Tibial artery (tissue), 4 donors: ENCODE results near the gene DUSP28.

Experiments
- DNase-seq, 2 donors: peaks; one replicate each; pipeline ENCODE4 v3.0.0-alpha.2; 2019
- H3K27ac ChIP-seq, 2 donors: fragments of 200-600 bp; sonication (generic) in 1 of 2; 1 replicate in 1 of 2; 2 replicates in 1 of 2; pipeline ENCODE4 v1.5.1; 2018 to 2019; ENCODE audit warnings: mild to moderate bottlenecking in 1 of 2
- H3K27me3 ChIP-seq, 2 donors: fragments of 200-600 bp; sonication (generic) in 1 of 2; one replicate each; pipeline versions ENCODE4 v1.5.1 to v1.6.0; 2016 to 2019
- H3K36me3 ChIP-seq, 3 donors: fragments of 200-600 bp; sonication (generic) in 2 of 3; one replicate each; pipeline ENCODE4 v1.5.1; 2016 to 2019; ENCODE audit warnings: mild to moderate bottlenecking in 2 of 3
- H3K4me1 ChIP-seq, 4 donors: fragments of 200-600 bp; sonication (generic) in 2 of 4; 1 replicate in 3 of 4; 2 replicates in 1 of 4; pipeline ENCODE4 v1.5.1; 2016 to 2019
- H3K4me3 ChIP-seq, 2 donors: fragments of 200-600 bp; sonication (generic) in 1 of 2; 1 replicate in 1 of 2; 2 replicates in 1 of 2; pipeline ENCODE4 v1.5.1; 2018 to 2019; ENCODE audit warnings: mild to moderate bottlenecking in 2 of 2
- H3K9me3 ChIP-seq, 3 donors: fragments of 200-600 bp; sonication (generic) in 1 of 3; one replicate each; pipeline ENCODE4 v1.5.1; 2016 to 2019
- intact Hi-C: fragments of 100-400 bp; cut with DNase I; formaldehyde crosslinking; loops from one replicate; pipeline ENCODE4 v1.15.0; 2023; ENCODE audit warnings: low total_unique reads
- TF ChIP-seq, protein P1 (sequence below), 2 experiments: fragments of 200-600 bp in 1 of 2; fragments of 450-650 bp in 1 of 2; IDR thresholded peaks; one replicate each; pipeline ENCODE4 v1.5.1; 2017 to 2019; ENCODE audit warnings: antibody characterized with exemption in 2 of 2, mild to moderate bottlenecking in 1 of 2, moderate library complexity in 1 of 2

DUSP28 gene

DNA sequence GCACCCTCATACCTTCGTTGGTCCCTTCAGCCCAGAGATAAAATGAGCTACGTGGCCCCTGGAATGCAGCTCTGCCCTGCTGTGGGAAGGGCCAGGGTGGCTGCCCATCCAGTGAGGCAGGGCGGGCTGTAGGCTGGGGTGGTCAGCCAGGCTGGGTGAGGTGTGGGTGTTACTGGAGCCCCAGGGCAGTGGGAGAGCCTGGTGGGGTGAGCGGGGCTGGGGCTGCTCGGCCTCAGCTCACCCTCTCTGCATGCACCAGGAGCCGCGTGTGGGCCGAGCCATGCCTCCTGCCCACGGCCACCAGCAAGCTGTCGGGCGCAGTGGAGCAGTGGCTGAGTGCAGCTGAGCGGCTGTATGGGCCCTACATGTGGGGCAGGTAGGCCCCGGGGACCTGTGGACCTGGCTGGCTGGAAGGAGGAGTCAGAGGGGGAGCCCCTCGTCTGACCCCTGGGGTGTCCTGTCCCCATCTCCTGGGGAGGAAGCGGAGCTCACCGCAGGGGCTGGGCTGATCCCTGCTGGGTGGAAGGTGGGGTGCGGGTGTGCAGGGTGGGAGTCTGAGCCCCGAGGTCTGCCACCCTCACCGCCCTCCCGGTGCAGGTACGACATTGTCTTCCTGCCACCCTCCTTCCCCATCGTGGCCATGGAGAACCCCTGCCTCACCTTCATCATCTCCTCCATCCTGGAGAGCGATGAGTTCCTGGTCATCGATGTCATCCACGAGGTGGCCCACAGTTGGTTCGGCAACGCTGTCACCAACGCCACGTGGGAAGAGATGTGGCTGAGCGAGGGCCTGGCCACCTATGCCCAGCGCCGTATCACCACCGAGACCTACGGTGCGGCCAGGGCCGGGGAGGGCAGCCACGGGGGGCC, 13.6 kb downstream of the DUSP28 start:
- intact Hi-C loops = no loop called here

GRCh38 chr2:240574386-240575100, 14.4 kb downstream of the DUSP28 start:
- TF ChIP-seq, protein P1, sequence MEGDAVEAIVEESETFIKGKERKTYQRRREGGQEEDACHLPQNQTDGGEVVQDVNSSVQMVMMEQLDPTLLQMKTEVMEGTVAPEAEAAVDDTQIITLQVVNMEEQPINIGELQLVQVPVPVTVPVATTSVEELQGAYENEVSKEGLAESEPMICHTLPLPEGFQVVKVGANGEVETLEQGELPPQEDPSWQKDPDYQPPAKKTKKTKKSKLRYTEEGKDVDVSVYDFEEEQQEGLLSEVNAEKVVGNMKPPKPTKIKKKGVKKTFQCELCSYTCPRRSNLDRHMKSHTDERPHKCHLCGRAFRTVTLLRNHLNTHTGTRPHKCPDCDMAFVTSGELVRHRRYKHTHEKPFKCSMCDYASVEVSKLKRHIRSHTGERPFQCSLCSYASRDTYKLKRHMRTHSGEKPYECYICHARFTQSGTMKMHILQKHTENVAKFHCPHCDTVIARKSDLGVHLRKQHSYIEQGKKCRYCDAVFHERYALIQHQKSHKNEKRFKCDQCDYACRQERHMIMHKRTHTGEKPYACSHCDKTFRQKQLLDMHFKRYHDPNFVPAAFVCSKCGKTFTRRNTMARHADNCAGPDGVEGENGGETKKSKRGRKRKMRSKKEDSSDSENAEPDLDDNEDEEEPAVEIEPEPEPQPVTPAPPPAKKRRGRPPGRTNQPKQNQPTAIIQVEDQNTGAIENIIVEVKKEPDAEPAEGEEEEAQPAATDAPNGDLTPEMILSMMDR (IDR thresholded peaks at IDR 0.05) = no peak
- H3K27ac ChIP-seq = no peak overlapping the region
- H3K4me3 ChIP-seq = no peak overlapping the region
- no peaks in the 10 kb centered on the region for H3K9me3 ChIP-seq
- H3K27me3 ChIP-seq = no peaks in the 10 kb centered on the region
- peaks cover 21 to 85% (median 54%) of the 10 kb centered on the region in 3 donors for H3K36me3 ChIP-seq
- intact Hi-C loops = no loop called here
- H3K4me1 ChIP-seq = peaks cover 0 to 31% (median 20%) of the 10 kb centered on the region in 4 donors
- DNase-seq = no peak

More for the DNA sequence above, 13.6 kb downstream of the DUSP28 start:
- TF ChIP-seq, protein P1 (IDR thresholded peaks at IDR 0.05) = no peak
- H3K4me1 ChIP-seq = peaks cover 0 to 32% (median 21%) of the 10 kb centered on the region in 4 donors
- no peak for DNase-seq
- no peak overlapping the region for H3K27ac ChIP-seq
- no peaks in the 10 kb centered on the region for H3K9me3 ChIP-seq
- no peak overlapping the region for H3K4me3 ChIP-seq
- peaks cover 21 to 78% (median 54%) of the 10 kb centered on the region in 3 donors for H3K36me3 ChIP-seq
- no peaks in the 10 kb centered on the region for H3K27me3 ChIP-seq

DNA sequence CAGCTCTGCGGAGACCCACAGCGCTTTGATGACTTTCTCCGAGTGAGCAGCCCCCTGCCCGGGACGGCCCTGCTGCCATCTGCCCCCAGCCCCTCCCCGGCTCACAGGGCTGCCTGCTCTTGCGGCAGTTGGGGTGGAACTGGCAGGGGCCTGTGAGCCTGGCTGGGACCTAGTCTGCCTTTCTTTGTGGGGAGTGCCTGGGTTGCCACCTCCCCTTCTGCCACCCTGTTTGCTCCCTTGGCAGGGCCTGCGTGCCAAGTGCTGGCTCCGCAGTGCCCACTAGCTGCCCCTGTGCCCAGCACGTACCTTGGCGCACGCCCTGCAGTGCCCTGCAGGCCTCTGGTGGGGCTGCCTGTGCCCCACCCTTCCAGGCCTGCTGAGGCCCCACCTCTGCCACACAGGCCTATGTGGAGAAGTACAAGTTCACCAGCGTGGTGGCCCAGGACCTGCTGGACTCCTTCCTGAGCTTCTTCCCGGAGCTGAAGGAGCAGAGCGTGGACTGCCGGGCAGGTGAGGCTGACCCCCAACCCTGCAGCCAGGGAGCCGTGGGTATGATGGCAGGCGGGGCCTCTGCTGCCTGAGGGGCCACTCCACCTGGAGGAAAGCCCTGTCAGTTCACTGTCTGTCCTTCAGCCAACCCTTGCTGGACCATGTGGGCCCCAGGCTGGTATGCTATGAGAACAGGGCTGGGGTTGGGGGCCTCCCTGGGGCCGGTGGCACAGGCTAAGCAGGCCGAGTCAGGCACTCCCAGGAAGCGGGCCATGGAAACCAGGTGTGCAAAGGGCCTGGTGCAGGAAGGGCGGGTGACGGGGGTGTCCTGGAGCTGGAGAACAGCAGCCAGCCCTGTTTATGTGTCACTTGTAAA, 15.2 kb downstream of the DUSP28 start:
- intact Hi-C loops = no loop called here
- DNase-seq = no peak
- Histone ChIP-seq H3K27ac (no peak overlapping the region), H3K9me3 (no peaks in the 10 kb centered on the region), H3K4me1 (peaks cover 0 to 30% (median 18%) of the 10 kb centered on the region in 4 donors), H3K36me3 (peaks cover 21 to 85% (median 54%) of the 10 kb centered on the region in 3 donors), H3K27me3 (no peaks in the 10 kb centered on the region), H3K4me3 (no peak overlapping the region)
- TF ChIP-seq, protein P1 (IDR thresholded peaks at IDR 0.05) = no peak

- Histone ChIP-seq H3K4me3 (no peak overlapping the region), H3K4me1 (peaks cover 0 to 23% (median 12%) of the 10 kb centered on the region in 4 donors), H3K27me3 (no peaks in the 10 kb centered on the region), H3K27ac (no peak overlapping the region), H3K36me3 (peaks cover 21 to 82% (median 60%) of the 10 kb centered on the region in 3 donors), H3K9me3 (no peaks in the 10 kb centered on the region)
- TF ChIP-seq, protein P1 (IDR thresholded peaks at IDR 0.05) = no peak
- intact Hi-C loops = no loop called here
- no peak for DNase-seq
Observed at GRCh38 chr2:240576036-240576435, 15.9 kb downstream of the DUSP28 start.
